ENCODE data around the gene SYNPO2.
A peak's percentile ranks its signal among the peaks of the same experiment; 100 is the strongest.

SYNPO2 gene

DNA sequence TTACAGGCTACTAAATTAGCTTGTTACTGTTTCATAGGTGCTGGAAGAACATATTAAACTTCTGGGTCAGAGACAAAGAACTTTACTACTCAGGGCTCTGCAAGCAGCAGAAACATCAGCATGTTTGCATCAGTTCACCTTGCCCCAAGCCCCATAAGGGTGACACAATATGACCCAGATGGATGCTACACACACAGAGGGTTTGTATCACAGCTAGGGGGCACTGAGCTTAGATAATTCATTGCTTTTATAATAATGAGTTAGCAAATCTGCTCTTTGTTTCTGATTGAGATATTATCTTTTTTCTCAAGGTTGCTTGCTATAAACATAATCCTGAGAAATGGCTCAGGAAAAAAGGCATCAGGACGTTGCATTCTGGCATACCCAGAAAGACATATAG lies 4.8 kb upstream of the SYNPO2 start:
- DNase-seq, result peak; percentile 2

DNA sequence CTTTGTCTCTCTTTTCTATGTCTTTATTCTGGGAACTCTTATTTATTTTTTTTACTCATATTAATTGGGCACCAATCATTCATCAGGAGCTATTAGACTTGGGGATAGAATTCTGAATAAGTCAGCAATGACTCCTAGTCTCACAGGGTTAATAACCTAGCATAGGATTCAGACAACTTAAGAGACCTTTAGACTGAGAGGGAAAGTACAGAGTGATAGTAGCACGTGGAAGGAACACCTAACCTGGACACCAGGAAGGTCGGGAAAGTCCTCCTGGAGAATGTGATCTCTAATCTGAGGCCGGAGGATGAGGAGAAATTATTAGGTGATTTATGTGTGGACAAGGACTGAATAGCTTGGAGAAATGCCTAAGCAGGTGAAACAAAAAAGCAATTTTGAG lies 3.9 kb upstream of the SYNPO2 start:
- DNase-seq, result no peak

DNA sequence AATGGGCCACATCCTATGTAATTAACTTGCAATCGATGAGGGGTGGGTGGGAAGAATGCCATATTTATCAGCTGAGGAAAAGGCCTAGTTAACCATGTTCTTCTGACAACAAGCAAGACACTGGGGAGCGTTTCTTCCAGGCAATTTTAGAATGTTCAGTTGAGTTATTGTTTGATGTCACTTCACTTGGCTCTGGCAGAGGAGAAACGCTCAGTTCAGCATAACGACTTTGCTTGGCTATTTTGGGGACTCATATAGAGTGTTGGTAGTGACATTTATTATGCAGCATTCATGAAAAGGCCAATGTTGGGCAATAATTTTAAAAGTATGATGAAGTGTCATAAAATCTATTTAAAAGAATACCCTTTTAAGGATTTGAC lies 648 bp downstream of the SYNPO2 start:
- no peak for DNase-seq

DNA sequence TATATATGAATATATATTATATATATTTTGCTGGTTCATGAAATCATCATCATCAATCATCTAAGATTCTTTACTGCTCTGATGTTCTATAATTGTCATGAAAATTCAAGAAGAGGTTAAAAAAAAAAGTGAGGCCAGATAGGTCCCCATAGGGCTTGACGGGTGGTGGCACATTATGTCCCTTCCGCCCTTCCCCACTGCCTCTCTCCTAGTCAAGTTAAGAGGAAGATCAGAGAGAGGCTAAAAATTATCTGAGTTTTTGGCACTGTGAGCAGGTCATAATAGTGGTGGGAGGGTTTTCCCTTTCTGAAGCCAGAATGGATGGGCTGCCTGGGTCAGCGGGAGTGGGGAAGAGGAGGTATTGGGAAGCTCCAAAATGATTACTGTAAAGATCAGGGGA lies 5.4 kb downstream of the SYNPO2 start:
- no peak for DNase-seq

DNA sequence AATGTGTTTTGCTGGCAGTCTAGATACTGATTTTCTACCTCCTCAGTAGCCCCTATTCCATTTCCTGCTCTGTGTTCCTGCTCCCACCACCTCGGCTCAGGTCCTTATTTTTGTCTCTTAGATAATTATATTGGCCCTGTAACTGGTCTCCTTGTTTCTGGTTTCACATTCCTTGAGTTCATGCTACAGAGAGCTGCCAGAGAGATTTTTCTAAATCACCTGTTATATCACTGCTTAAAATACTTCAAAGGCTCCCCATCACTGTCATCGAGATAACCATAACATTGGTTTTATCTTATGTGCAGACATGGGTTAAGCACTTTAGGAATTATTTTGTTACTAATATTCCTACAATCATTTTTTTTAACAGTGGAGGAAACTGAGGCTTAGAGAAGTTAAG lies 9.6 kb downstream of the SYNPO2 start:
- no peak for DNase-seq

DNA sequence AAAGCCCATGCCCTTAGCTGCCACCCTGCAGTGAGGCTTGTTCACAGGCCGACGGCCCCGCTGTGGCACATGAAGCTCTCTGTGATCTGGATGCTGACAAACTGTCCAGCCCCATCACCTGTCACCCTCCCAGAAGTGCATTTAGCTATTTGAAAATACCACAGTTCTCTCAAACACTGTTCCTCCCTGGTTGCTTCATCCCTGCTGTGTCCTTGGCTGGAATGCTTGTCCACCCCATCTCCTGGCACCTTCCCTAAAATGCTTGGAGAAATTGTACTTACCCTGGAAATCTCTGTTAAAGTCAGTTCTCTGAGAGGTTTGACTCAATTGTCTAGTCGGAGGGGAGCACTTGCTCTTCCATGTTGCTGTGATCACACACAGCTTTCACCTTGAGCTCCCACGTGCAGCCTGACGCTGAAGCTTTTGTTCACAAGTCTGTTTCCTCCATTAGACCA lies 10.1 kb downstream of the SYNPO2 start:
- no peak for DNase-seq

DNA sequence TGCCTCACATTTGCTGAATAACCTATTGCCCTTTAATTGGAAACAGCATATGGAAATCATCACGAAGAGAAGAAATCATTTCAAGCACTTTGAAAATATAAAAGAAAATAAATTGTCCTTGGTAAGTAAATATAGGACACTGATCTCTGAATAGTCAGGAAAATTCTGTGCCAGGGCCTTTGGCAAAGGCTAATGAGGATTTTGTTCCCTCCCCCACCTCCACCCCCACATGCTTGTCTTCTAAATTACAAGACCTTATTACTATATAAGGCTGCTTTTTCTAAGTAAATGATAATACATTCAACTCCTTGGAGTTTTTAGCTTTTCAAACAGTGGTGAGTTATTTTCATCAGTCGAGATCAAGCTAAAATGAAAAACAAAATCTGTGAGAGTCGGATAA lies 15.8 kb downstream of the SYNPO2 start:
- no peak for DNase-seq

DNA sequence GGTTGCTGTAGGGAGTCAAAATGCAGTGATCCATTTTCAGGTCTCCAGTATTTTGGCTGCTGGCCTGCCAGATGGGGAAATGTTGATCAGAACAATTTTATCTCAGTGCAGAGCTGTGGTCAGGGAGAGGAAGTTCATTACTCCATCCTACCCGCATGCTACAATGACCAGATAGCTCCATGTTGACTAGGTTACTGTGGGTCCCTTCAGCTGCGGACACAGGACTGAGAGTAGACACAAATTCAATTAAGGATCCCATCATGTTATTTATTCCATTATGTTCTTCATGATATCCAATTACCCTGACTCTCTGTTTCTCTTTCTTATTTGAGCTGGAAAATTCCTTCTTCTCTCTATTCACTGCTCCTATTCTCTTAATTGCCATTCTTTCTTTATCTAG lies 16.3 kb downstream of the SYNPO2 start:
- DNase-seq, result peak; percentile 33

DNA sequence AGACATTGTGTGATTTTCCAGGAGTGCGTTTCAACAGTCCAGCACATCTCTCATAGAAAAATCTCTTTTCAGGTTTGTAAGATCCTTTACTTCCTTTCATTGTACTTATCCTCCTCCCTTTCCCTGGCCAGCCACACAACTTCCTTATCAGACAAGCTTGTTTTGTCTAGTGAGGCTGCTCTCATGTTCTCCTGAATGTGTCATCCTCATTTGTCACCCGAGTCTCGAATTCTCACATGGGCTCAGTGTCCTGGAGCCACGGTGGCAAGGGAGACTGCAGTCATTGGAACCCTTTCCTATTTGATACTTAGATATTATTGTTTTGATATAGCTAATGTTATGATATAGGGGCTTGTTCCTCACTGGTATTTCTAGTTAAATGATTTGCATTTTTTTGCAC lies 16.9 kb downstream of the SYNPO2 start:
- DNase-seq, result peak; percentile 8

DNA sequence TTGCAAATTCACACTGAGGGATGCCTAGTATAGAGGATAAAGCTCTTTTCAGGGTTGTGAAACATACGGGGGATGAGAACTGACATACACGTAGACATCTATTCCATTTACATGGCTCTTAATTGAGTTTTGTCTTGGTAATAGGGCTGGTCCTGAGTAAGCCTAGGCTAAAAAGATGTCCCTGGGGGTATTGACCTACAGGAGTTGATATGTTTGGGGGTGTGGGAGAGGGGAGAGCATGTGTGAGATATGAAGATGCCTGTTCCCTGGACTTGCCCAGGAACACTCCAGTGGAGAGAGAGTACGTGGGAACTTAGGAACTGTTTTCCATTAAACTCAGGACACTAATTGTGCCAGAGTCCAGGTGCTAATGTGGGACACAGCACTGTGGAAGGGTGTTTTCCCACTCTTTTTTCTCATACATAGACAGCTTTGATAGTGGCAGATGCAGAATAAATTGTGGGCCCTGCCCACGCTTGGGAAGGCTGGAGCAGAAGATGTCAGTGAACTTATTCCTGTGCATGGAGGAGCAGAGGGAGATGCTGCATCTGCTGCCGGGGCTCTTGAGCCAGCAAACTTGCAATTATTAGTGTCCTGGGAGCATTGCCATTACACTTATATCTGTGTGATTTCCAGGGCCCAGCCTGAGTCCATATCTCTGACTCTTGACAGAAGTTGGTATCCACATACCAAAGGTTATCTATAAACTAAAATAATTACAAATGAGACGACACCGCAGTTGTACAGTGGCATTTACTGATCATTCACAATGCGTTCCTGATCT lies 20.7 kb downstream of the SYNPO2 start:
- no peak for DNase-seq

DNA sequence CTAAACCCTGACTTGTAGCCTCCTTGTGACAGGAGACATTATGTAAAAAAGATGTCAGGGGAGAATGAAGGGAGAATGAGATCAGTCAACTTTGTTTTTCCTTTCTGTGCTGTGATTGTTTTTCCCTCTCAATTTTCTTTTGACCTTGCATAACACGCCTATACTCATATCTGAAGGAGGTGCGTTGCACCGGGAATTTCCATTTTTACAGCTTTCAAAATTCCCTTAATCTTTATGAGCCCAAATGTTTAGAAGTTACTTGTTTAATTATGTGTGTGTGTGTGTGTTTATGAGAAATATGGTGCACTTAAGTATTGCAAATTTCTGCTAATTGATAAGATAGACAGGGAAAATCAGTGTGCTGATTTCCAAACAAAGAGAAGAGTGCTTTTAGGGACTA lies 21.6 kb downstream of the SYNPO2 start:
- DNase-seq, result no peak

DNA sequence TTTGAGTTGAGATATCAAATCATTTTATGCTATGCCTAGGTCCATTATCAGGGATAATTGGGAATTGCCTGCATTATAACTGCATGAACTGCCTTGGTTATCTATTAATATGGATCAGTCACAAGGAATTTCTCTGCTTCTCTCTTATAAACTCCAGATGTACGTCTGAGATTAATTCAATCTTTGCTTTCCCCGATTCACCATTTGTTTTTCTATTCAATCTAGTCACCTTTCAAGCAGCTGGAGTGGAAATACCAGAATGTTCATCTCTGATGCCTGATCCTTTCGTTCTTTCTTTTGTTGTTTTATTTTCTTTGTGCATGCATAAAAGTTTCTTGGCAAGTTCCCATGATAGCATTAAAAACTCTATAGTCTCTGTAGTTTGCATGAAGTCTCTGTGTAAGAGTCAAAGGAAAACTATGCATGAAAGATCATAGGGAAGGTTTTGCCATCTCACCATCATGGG lies 22.6 kb downstream of the SYNPO2 start:
- DNase-seq, result no peak

DNA sequence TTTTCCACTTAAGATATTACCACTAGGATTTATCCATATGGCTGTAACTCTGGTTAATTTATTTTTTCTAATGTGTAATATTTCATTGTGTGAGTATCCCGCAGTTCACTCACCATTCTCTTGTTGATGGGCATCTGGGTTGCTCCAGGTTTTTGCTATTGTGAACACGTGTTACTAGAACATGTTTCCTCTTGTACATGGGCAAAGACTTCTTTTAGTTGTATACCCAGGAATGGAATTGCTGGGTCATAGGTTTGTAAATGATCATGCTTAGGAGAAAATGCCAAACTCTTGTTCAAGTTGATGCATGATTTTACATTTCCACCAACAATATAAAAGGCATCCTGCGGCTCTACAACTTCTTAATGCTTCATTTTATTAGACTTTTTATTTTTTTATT lies 26.8 kb downstream of the SYNPO2 start:
- DNase-seq, result no peak

DNA sequence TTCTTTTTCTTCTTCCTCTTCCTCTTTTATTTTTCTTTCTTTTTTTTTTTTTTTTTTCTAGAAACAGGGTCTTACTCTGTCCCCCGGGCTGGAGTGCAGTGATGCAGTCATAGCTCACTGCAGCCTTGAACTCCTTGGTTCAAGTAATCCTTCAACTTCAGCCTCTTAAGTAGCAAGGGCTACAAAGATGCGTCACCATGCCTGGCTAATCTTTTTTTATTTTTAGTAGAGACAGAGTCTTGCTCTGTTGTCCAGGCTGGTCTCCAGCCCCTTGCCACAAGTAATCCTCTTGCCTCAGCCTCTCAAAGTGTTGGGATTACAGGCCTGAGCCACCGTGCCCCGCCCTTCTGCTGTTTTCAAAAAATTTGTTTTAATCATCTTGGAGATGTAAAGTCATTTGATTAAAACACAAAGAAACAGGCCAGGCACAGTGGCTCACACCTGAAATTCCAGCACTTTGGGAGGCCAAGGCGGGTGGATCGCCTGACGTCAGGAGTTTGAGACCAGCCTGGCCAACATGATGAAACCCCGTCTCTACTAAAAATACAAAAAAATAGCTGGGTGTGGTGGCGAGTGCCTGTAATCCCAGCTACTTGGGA lies 28.1 kb downstream of the SYNPO2 start:
- DNase-seq, result peak; percentile 18

DNA sequence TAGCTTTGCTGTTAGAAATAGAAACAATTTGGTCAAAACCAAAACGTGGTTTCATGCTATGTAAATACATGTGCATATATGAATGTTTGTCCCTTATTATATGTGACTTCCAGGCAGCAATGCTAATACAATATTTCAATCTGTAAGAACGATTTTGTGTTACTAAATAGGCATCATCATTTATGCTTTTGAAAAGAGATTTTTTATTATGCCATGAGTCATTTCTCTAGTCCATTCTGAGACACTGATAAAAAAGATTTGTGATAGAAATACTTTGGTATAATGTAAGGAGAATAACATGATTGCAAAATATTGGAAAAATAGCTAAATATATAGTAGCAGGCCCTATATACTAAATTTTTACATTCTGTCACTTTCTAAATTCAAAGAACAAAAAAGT lies 28.9 kb downstream of the SYNPO2 start:
- DNase-seq, result no peak

DNA sequence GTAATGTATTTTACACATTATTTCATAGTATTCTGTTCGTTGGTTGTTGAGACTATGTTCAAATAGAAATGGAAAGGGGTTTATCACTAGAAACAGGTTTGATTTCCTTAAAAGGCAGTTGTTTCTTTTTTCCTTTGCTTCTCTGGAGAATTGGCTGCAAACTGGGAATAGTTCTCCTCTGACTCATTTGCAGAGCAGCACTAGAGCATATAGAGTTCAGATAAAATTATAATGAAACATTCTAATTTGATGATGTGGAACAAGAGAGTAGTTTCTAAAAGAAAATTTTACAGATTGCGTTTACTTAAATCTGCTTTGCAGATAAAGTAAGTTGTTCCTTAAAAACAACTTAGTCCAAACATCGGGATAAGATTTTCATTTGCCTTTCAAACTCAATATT lies 29.7 kb downstream of the SYNPO2 start:
- no peak for DNase-seq

DNA sequence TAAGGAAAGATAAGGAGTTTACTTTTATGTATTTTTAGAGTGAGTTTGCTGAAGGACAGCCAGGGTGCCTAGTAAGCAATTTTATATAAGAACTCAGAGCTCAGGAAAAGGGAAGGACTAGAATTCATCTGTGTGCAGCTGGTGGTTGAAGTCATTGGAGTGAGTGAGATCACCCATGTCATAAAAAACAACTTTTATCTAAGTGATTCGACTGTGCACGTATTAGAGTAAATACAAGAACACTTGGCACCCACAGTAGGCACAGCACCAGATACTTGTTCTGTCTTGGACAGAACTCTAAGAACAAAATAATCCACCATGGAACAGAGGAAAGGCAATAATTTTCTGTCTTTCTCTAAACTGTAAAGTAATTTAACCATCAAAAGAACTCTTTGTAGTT lies 31.6 kb downstream of the SYNPO2 start:
- no peak for DNase-seq

DNA sequence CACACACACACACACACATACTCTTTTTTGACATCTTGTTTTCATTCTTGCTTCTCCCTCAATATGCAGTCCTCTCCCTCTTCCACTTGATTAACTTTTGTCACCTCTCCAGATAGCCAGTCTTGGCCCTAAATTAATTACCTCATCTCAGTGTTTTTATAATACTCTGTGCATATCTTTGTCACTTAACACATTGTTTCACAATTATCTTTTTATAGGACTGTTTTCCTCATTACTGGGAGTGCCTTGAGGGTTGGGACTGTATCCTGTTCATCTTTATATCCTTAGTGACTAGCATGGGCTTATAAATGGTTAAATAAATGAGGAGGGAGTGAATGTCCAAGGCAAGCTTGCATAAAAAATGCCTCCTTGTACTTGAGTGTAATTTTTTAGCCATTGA lies 33.1 kb downstream of the SYNPO2 start:
- no peak for DNase-seq

DNA sequence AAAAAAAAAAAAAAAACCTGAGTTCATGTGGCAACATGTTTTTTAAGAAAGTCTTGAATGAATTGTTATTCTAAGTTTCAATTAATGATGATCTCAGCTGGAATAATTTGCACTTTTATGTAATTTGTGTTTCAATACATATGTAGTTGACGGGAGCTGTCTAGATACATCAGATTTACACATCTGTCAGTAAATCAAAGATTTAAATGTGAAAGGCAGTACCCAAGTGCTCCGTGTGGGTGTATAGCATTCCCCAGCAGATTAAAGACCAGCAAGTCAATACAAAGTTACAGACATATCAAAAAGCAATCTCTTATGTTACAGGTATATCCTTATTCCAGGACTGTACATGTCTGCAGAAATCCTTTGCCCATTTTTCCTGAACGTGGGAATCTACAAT lies 35.2 kb downstream of the SYNPO2 start:
- no peak for DNase-seq

DNA sequence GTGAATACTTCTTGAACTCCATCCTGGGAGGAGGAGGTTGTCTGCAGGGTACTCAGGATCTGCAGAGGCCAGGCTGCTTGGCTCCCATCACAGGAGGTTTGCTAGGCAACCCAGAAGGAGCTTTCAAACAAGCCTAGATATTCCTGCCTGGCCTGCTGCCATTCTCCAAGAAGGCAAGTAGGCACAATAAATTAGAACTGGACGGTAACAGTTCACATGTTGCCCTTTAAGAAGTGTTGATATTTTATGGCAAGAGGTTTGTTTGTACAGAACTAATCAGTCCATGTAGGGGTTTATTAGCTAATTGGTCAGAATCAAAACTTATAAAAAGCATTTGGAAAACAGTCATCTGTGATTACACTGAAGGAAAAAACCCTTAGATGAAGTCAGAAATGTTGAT lies 39.3 kb downstream of the SYNPO2 start:
- DNase-seq, result no peak

DNA sequence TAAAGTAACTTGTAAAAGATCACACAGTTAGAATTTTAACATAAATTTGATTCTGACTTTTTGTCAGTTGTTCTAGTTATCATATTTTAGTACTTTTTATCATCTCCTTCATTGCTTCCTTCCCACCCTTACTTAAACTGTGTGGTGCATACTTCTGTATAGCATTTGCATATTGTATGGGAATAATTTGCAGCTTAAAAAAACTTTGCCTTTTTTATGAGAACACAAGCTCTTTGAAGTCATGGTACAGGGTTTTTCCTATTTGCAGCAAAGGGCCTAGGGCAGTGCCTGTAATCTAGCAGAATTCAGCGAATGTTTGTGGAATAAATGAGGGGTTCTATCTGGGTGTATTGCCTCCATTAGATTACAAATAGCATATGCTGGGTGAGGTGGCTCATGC lies 41.6 kb downstream of the SYNPO2 start:
- no peak for DNase-seq

DNA sequence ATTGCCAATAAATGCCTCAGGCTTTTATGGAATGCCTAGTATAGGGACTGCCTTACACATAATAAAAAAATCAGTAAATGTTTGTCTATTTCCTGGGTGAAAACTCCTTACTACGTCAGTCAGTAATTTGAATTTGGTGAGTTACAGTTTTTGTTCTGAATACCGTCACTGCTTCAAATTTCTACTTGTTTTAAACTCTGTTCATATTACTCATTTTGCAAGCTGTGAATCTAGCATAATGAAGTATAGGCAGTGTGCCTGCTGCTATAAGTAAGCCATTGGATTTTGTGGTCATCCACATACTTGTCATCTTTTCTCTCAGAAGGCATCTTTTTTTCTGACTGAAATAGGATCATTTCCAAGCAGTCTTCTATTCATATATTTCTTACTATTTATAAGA lies 43.1 kb downstream of the SYNPO2 start:
- DNase-seq, result no peak

DNA sequence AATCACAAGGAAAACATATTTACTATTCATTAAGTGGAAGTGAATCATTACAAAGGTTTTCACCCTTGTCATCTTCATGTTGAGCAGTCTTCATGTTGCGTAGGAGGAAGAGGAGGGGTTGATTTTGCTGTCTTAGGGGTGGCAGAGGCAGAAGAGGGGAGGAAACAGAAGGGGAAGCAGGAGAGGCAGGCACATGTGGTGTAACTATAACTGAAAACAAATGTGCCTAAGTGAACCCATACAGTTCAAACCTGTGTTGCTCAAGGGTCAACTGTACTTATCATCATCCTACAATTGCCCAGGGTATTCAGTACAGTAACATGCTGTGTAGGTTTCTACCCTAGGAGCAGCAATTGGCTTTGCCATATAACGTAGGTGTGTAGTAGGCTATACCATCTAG lies 47.2 kb downstream of the SYNPO2 start:
- DNase-seq, result no peak

DNA sequence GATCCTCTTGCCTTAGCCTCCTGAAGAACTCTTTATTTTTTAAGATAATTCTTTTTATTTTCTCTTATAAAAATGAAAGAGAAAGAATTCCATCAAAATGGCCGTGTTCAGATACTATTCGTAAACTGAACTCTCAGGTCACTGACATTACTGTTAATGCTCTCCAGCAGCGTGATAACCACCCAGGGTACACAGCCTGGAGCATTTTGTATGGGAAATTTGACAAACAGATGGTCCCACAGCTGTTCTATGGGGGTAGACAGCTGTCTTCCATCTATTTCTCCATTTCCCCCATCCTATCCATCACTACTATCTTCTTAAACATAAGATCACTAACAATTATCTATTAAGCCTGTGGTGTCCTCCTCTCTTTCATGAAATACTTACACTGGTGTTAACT lies 47.8 kb downstream of the SYNPO2 start:
- peak; percentile 66 for DNase-seq

All from NCI-H82 (cell line).